Measurements from ENCODE around the gene QRFP. TPM values are rescaled to one million over a fixed set of nuclear protein-coding genes. Genes with fewer than 3 reads are reported as not detected.

QRFP gene
- total and polyA plus RNA-seq, 4 experiments from 2014 or later: not detected

GRCh38 chr9:130892477-130893304 is 3.9 kb downstream of the QRFP start:
- DNase-seq: no peak
- Mint-ChIP-seq H3K27ac (peak overlapping the region in 1 of 7 donors; percentile 47), H3K4me3 (no peak overlapping the region)

GRCh38 chr9:130891688-130892476 is 4.7 kb downstream of the QRFP start:
- Mint-ChIP-seq H3K36me3 (peaks cover 8 to 23% of the 10 kb centered on the region in 2 donors), H3K4me3 (no peak overlapping the region), H3K9me3 (no peaks in the 10 kb centered on the region), H3K4me1 (no peaks in the 10 kb centered on the region), H3K27me3 (no peaks in the 10 kb centered on the region), H3K27ac (no peak overlapping the region)
- Histone ChIP-seq H3K9me3 (ENCODE audit: control insufficient read depth in 1 of 2, low read length in 2 of 2) (no peaks in the 10 kb centered on the region), H3K27ac (ENCODE audit: low read depth, low read length) (no peak overlapping the region), H3K4me1 (ENCODE audit: insufficient read depth, low read length) (no peaks in the 10 kb centered on the region), H3K4me3 (ENCODE audit: low read length in 2 of 2) (no peak overlapping the region), H3K36me3 (ENCODE audit: insufficient read depth, low read length) (peaks cover 4% of the 10 kb centered on the region), H3K27me3 (ENCODE audit: insufficient read depth, low read length) (no peaks in the 10 kb centered on the region)
- ChIA-PET POLR2A (ENCODE audit: partially characterized antibody) (no interaction called here), CTCF (ENCODE audit: partially characterized antibody) (no interaction called here)
- intact Hi-C loops (cut with micrococcal nuclease): no loop called here
- DNase-seq: no peak

More at GRCh38 chr9:130892477-130893304, 3.9 kb downstream of the QRFP start:
- H3K4me3 ChIP-seq (ENCODE audit: low read length in 2 of 2): no peak overlapping the region
- H3K27me3 Mint-ChIP-seq: no peaks in the 10 kb centered on the region
- no peaks in the 10 kb centered on the region for H3K4me1 ChIP-seq (ENCODE audit: insufficient read depth, low read length)
- peaks cover under 1 to 15% of the 10 kb centered on the region in 2 donors for H3K36me3 Mint-ChIP-seq
- no peaks in the 10 kb centered on the region for H3K4me1 Mint-ChIP-seq
- intact Hi-C loops (cut with micrococcal nuclease): no loop called here
- H3K36me3 ChIP-seq (ENCODE audit: insufficient read depth, low read length): no peaks in the 10 kb centered on the region
- ChIA-PET CTCF (ENCODE audit: partially characterized antibody) (no interaction called here), POLR2A (ENCODE audit: partially characterized antibody) (no interaction called here)
- H3K27ac ChIP-seq (ENCODE audit: low read depth, low read length): no peak overlapping the region
- H3K27me3 ChIP-seq (ENCODE audit: insufficient read depth, low read length): no peaks in the 10 kb centered on the region
- no peaks in the 10 kb centered on the region for H3K9me3 Mint-ChIP-seq
- no peaks in the 10 kb centered on the region for H3K9me3 ChIP-seq (ENCODE audit: control insufficient read depth in 1 of 2, low read length in 2 of 2)

GRCh38 chr9:130890870-130891687 is 5.5 kb downstream of the QRFP start:
- no peaks in the 10 kb centered on the region for H3K27me3 Mint-ChIP-seq
- POLR2A ChIA-PET (ENCODE audit: partially characterized antibody): no interaction called here
- intact Hi-C loops (cut with micrococcal nuclease): no loop called here
- CTCF ChIA-PET (ENCODE audit: partially characterized antibody): interaction anchor here (0.8 to 0.9 kb wide), 2 partner anchors 20 to 29 kb away, joined by 3 read pairs; no protein-coding TSS in a partner anchor
- H3K36me3 Mint-ChIP-seq: peaks cover 11 to 27% of the 10 kb centered on the region in 2 donors
- no peaks in the 10 kb centered on the region for H3K4me1 Mint-ChIP-seq
- no peak overlapping the region for H3K4me3 Mint-ChIP-seq
- H3K27ac ChIP-seq (ENCODE audit: low read depth, low read length): no peak overlapping the region
- H3K9me3 ChIP-seq (ENCODE audit: control insufficient read depth in 1 of 2, low read length in 2 of 2): no peaks in the 10 kb centered on the region
- H3K4me3 ChIP-seq (ENCODE audit: low read length in 2 of 2): no peak overlapping the region
- no peaks in the 10 kb centered on the region for H3K4me1 ChIP-seq (ENCODE audit: insufficient read depth, low read length)
- no peak for DNase-seq
- no peak overlapping the region for H3K27ac Mint-ChIP-seq
- H3K36me3 ChIP-seq (ENCODE audit: insufficient read depth, low read length): peaks cover 4% of the 10 kb centered on the region
- H3K27me3 ChIP-seq (ENCODE audit: insufficient read depth, low read length): no peaks in the 10 kb centered on the region
- H3K9me3 Mint-ChIP-seq: no peaks in the 10 kb centered on the region

- H3K4me1 ChIP-seq (ENCODE audit: insufficient read depth, low read length): no peaks in the 10 kb centered on the region
- no peak overlapping the region for H3K27ac ChIP-seq (ENCODE audit: low read depth, low read length)
- ChIA-PET POLR2A (ENCODE audit: partially characterized antibody) (no interaction called here), CTCF (ENCODE audit: partially characterized antibody) (interaction anchor here (0.8 to 0.9 kb wide), 2 partner anchors 19 to 28 kb away, joined by 3 read pairs; no protein-coding TSS in a partner anchor)
- Mint-ChIP-seq H3K36me3 (peaks cover 17 to 34% of the 10 kb centered on the region in 2 donors), H3K27ac (peak overlapping the region in 1 of 7 donors; percentile 23), H3K4me3 (no peak overlapping the region), H3K4me1 (no peaks in the 10 kb centered on the region), H3K27me3 (no peaks in the 10 kb centered on the region), H3K9me3 (no peaks in the 10 kb centered on the region)
- peaks cover 8% of the 10 kb centered on the region for H3K36me3 ChIP-seq (ENCODE audit: insufficient read depth, low read length)
- DNase-seq: no peak
- intact Hi-C loops (cut with micrococcal nuclease): no loop called here
- H3K9me3 ChIP-seq (ENCODE audit: control insufficient read depth in 1 of 2, low read length in 2 of 2): no peaks in the 10 kb centered on the region
- no peak overlapping the region for H3K4me3 ChIP-seq (ENCODE audit: low read length in 2 of 2)
- H3K27me3 ChIP-seq (ENCODE audit: insufficient read depth, low read length): no peaks in the 10 kb centered on the region
These were observed 6.5 kb downstream of the QRFP start for GRCh38 chr9:130890124-130890523.

GRCh38 chr9:130888146-130888885 is 8.3 kb downstream of the QRFP start:
- Mint-ChIP-seq H3K36me3 (peaks cover 18 to 46% of the 10 kb centered on the region in 2 donors), H3K9me3 (peaks cover 0 to 1% (median 0%) of the 10 kb centered on the region in 8 donors), H3K4me1 (no peaks in the 10 kb centered on the region), H3K27me3 (no peaks in the 10 kb centered on the region), H3K4me3 (no peak overlapping the region), H3K27ac (peak overlapping the region in 1 of 7 donors; percentile 4)
- Histone ChIP-seq H3K4me3 (ENCODE audit: low read length in 2 of 2) (no peak overlapping the region), H3K27me3 (ENCODE audit: insufficient read depth, low read length) (no peaks in the 10 kb centered on the region), H3K36me3 (ENCODE audit: insufficient read depth, low read length) (peaks cover 17% of the 10 kb centered on the region), H3K4me1 (ENCODE audit: insufficient read depth, low read length) (no peaks in the 10 kb centered on the region), H3K9me3 (ENCODE audit: control insufficient read depth in 1 of 2, low read length in 2 of 2) (no peaks in the 10 kb centered on the region), H3K27ac (ENCODE audit: low read depth, low read length) (no peak overlapping the region)
- CTCF ChIA-PET (ENCODE audit: partially characterized antibody): no interaction called here
- intact Hi-C loops (cut with micrococcal nuclease): no loop called here
- no peak for DNase-seq
- POLR2A ChIA-PET (ENCODE audit: partially characterized antibody): no interaction called here

- Histone ChIP-seq H3K36me3 (ENCODE audit: insufficient read depth, low read length) (peaks cover 17% of the 10 kb centered on the region), H3K9me3 (ENCODE audit: control insufficient read depth in 1 of 2, low read length in 2 of 2) (no peaks in the 10 kb centered on the region)
These were observed 9.0 kb downstream of the QRFP start for GRCh38 chr9:130887494-130888144.

More at GRCh38 chr9:130887494-130888144, 9.0 kb downstream of the QRFP start:
- intact Hi-C loops (cut with micrococcal nuclease): no loop called here
- Mint-ChIP-seq H3K27ac (peak overlapping the region in 1 of 7 donors; percentile 4), H3K9me3 (peaks cover 0 to 1% (median 0%) of the 10 kb centered on the region in 8 donors), H3K36me3 (peaks cover 18 to 46% of the 10 kb centered on the region in 2 donors), H3K4me3 (no peak overlapping the region), H3K27me3 (no peaks in the 10 kb centered on the region), H3K4me1 (no peaks in the 10 kb centered on the region)
- Histone ChIP-seq H3K4me3 (ENCODE audit: low read length in 2 of 2) (no peak overlapping the region), H3K27ac (ENCODE audit: low read depth, low read length) (no peak overlapping the region), H3K4me1 (ENCODE audit: insufficient read depth, low read length) (no peaks in the 10 kb centered on the region), H3K27me3 (ENCODE audit: insufficient read depth, low read length) (no peaks in the 10 kb centered on the region)
- no peak for DNase-seq
- ChIA-PET POLR2A (ENCODE audit: partially characterized antibody) (no interaction called here), CTCF (ENCODE audit: partially characterized antibody) (no interaction called here)

Data from CD4-positive, alpha-beta memory T cell (primary cell).